CD4-positive, alpha-beta T cell treated with Interleukin-21 for 1 hour (primary cell): ENCODE data around the gene ANKRD23.

Experiments
- DNase-seq: peaks from one replicate; pipeline ENCODE4 v3.0.0-alpha.2; 2020

ANKRD23 gene

DNA sequence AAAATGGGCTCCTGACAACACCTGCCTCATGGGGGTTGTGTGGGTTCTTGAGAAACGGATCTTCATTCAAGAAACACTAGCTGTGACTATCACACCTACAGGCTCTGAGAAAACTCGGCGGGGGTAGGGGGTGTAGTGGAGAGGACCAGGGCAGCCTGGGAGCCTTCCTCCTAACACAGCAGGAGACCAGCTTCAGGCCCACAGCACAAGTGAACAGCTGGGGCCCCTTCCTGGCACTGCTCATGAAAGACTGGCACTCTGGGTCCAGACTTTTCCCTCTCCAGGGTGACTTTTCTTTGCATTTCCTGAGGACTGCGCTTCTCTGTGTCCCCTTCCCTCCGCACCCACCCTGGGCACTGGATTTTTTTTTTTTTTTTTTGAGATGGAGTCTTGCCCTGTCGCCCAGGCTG is 33.2 kb upstream of the ANKRD23 start:
- DNase-seq, result no peak

DNA sequence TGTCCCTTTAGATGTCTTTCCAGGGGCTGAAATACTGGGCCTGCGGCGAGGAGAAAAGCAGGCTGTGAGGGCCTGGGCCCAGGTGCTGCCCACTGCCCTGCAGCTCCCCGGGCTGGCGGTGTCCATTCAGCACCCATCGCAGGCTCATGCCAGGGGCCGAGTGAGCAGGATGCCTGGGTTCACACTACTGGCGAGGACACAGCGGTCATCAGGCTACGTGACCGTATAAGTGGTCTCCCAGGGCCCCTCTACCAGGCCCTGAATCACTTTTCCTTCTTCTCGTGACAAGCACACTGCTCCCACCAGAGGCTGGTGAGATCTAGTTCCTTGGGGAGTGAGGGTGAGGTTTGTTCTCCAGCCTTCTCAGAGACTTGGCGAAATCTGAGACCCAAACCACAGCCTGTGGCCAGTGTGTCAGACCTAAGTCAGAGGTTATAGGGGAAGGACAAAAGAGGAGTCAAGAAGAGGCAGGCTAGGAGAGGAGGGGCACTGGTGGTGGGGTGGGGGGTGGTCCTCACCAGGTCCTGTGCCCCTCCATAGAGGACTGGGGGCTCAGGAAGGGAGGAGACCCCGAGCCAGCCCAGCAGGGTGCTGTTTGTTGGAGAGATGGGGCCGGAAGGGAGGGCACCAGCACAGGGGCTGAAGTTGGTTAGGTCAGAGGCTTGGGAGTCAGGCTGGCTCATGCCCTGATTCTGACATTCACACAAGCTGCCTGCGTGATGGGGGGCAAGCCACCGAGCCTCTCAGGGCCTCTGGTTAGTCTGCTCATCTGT is 32.6 kb upstream of the ANKRD23 start:
- DNase-seq, result no peak

DNA sequence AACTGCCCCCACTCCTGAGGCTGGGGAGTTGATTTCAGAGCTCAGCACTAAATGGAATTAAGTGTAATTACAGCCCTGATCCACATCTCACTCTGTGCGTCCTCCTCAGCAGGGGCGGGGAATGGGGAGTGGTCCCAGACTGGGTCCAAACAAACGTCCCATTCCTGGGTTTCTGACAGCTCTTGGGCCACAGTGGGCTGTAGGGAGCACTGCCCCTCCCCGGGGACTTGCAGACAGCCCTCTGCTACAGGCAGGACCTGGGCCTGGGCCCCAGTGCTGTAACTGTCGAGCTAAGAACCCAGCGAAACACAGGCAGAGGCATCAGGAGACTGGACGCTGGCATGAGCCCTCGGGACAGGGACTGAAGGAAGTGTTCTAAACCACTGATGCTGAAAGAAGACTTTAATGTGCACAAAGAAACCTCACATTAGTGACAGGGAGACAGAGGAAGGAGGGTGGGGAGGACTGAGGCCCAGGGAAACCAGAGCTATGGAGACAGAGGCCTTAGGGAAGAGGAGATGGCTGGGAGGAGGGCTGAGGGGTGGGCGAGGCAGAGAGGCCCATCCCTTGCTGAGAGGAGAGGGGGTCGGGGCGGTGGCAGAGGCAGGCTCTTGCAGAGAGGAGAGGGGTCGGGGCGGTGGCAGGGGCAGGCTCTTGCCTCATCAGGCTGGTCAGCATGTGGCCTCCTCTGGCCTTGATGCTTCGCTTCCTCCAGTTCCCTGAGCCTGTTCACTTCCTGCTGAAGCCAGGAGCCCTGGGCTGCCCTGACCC is 31.9 kb upstream of the ANKRD23 start:
- DNase-seq, result no peak

DNA sequence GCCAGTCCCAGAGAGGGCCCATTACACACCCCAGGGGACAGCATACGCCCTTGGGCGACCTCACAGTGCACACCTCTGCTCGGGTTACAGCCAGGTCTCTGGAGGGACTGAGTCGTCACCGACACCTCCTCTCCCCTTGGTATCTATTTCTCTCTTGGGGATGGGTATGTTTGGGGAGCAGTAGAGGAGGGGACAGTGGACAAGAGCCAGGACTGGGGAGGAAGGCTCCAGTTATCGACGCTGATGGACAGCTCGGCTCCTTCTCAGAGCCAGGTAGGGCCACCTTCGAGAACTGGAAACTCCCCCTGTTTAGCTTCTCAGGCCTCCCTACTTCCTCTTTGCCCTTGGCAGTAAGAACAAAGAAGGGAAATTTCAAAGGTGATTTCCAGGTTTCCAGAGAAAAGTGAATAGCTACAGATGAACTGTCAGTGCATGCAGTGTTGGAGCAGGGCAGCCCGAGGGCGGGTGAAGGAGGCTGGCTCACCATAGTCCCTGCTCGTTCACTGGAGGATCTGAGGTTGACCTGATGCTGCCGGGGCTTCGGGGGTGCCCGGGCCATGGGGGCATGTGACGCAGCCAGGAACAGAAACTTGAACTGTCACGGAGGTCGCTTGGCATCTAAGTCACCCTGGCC is 30.5 kb upstream of the ANKRD23 start:
- DNase-seq, result peak; percentile 31

DNA sequence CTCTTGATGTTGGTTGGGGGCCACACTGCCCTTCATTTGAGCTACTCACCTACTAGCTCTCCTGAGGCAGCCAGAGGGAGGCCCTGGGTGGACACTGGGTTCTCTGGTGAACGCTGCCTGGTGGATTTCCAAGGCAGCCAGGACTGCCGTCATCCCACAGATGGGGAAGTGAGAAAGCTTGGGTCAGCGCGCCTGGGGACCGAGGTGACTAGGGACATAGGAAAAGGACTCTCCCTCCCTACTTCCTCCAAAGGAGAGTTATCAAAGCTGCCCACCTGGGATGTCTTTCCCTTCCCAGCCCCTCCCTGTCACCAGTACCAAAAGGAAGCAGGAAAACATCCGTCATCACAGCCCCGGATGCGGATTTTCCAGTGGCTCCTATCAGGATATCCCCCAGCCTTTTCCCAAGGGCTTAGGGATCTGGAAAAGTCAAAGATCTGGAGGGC is 29.9 kb upstream of the ANKRD23 start:
- no peak for DNase-seq

DNA sequence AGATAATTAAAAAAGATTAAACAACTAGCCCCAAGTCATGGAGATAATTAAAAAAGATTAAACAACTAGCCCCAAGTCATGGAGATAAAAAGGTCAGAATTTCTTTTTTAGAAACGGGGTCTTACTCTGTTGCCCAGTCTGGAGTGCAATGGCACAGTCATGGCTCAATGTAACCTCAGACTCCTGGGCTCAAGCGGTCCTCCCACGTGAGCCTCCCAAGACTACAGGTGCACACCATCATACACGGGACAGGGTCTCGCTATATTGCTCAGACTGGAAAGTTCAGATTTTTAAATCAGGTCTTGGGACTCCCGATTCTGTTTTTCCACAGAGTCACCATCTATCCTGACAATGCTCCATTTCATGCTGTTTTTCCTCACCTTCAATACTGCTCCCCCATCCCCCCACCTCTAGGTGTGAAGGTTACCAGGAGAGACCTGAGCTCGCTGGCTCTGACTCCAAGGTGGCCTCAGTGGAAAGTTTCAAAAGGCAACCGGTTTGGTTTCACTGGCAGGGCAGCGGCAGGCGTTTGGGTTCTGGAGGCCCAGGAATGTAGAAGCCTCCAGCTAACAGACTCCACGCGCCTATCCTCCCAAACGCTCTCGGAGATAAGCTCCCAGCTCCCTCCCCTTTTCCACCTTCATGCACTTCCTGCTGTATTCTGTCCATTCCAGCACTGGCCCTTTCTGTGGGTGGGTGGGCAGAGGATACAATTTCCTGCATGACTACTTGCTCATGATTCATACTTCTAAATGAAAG is 28.9 kb upstream of the ANKRD23 start:
- DNase-seq, result no peak

DNA sequence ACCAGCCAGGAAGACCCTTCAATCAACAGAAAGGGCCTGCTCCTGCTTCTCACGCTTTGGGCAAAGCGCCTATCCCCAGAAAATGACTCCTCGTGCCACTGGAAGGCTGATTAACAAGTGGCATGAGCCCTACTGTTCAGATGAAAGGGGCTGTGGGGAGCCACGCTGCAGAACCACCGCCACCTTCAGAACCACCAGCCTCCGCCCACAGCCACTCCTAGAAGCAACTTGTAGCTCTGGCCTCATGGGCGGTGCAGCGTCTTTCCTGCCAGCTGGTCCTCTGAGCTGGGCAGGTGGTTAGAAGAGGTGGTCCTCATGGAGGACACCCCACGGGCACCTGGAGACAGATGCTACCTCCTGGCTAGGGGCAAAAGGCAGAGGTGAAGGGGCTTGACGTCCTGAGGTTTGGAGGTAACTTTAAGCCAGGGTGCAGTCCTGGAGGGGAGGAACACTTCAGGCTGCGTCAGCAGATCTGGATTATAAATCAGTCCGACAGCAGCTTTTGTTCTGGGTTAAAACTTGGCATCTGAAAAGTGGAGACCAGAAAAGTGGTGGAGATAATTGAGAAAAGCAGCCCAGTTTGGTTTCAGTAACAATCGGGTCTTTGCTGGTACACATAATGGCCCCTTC is 26.9 kb upstream of the ANKRD23 start:
- DNase-seq, result peak; percentile 69

DNA sequence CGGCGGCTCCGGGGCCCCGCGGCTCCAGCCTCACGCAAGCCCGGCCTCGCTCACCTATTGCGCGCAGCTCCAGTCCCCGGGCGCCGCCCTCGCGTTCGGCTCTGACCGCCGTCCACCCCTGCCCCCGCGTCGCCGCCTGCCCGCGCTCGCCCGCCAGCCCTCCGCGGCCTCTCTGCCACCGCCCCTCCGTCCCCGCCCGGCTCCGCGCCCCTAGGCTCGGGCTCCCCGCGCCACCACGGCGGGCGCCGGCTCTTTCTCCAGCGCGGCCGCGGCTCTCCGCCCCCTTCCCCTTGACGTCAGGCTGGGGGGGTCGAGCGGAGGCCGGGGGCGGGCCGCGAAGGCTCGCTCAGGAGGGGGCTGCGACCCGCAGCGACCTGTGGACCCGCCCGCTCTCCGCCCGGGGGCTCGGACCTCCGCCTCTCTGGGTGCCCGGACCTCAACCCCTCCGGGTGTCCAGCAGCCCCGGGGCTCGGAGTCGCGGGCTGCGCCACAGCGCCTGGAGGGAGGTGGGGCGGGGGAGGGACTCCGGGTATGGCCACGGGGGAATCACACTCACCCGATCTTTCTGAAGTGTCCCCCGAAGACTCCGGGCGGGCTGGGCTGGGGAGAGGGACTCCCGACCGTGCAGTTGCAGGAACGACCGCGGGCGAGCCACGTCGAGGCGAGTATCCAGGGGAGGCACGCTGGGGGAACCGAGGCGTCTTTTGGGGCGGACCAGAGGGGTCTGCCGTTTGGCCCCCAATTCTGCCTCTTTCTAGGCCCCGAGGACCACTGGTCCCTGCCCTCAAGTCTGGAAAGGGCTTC is 26.2 kb upstream of the ANKRD23 start, which contains the start of gene SEMA4C:
SEMA4C (minus strand) TSS at position 259 of the 804 bp plus-strand sequence. CDS start 2,194 bp downstream, outside the sequence.
- DNase-seq, result peak; percentile 66

DNA sequence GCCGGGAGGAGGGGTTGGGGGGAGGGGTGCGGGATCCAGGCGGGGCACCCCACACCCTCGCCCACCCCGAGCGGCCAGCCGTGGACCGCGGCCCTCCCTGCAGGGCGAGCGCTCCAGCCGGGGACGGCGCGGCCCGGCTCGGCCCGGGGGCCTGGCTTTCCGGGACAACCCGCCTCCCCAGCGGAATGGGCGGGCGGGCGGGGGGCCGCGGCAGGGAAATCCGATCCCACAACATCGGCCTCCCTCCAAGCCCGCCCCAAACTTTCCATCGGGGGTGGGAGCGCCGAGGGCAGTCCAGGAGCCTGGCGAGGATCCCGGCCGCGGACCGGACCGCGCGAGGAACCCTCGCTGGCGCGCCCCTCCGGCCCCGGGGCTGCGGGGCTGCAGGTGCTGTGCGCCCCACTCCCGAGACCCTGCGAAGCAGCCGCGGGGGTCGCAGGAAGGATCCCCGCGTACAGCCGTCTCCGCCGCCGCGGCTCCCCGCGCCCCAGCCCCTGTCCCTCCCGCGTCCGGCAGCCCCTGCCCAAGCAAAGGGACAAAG is 25.5 kb upstream of the ANKRD23 start:
- no peak for DNase-seq

DNA sequence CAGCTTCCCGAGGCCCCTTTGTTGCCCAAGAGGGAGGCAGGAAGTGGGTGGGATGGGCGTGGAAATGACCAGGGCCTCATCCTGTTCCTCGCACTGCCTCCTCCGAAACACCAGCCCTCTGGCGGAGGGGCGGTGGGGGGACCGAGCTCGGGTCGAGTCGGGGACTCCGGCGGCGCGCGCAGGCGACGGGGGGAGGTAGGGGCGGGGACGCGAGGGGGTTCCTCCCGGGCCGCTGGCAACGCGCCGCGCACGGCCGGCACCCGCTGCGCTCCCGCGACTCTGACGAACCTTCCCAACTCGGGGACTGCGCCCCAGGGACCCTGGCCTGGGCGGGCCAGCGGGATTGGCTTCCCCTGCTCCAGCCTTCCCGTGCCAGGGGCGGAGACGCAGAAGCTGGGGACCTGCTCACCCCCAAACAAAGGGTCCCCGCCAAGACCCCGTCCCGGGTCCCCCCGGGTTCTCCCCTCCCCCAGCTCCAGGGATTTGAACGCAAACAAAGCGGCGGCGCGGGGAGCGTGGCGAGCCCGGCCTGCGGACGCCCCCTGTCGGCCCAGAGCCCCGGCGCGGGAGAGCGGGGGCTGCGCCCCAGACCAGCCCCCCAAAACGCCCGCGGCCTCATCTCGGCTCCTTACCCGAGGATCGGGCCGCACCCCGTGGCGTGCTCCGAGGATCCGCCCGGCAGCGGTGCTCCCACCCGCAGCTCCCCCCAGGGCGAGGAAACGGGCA is 24.9 kb upstream of the ANKRD23 start:
- DNase-seq, result peak; percentile 68

DNA sequence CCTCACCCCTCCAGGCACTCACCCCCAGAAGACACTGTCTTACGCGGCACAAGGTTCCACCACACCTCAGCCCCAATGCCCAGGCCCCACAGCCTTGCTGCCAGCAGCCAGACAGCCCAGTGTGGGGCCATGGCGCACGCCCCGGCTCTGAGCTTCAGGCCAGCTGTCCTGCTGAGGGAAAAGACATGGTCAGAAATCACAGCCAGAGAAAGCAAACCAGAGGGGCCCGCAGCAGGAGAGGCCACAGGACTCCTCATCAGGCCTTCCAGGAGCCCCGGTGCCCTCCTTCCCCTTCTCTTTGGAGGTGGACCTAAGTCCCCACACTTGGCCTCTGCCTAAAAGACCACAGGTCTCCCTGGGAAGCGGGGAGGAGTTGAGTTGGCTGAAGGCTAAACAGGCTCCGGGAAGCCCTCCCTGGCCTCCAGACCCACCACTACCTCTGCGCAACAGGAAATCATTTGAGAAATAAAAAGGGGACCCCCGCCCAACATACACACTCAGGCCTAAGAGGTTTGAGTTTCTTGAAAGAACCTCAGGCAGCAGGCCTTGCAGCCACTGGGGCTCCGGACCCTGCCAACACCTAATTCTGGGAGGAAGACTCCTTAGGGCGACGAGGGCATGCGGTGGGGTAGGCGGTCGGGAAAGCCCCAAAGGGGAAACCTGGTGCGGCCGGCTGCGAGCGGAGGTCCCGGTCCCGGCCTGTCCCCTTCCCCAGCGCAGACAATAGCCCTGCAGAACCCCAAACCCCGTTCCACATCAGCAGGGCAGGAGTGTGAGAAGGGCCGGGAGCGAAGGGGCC is 24.1 kb upstream of the ANKRD23 start:
- DNase-seq, result peak; percentile 53

DNA sequence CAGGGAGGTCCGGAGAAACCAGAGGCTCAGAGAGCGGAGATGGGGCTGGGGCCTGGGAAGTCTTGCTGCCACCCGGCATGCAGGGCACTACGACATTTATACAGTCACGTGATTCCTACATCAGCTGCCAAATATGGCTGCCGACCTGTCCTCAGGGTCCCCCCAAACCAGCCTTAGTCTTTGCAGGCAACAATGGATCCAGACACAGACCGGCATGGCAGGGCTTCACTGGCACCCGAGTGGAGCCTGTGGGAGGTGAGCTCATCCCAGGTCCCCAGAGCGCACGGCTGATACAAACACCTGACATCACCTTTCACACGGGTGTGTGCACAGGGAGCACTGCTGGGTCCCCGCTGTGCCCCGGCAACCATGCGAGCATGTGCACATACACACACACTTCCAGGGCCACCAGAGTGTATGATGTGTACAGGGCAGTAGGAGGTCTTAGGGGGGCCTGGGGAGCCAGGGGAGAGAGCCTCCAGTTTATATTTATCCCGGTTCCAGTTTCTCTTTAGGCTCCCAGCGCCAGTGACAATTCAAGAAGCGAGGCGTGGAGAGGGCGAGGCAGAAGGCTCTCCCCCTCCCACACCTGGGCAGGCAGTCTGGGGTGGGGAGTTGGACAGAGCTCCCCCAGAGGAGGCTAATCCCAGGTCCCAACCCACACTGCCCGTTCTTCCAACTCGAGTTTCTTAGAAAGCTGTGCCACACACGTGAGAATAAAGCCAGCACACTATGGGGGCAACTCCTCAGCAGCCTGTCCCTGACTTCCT is 23.4 kb upstream of the ANKRD23 start:
- no peak for DNase-seq

DNA sequence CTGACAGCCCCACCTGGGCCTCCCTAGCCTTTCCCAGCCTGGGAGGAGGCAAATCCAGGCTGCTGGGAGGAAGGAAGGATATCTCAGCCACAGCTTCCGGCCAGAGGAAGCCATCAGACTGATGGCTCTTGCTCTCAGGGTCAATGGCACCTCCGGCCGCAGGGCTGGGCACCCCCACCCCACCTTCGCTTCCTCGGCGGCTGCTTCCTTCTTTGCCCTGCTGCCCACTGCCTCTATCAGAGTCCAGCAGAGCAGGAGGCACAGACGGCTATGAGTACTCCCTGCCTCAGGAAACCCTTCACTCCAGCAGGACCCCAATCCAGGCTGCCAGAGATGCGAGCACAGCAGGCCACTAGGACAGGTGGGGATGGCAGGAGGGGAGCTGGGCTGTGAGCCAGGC is 22.8 kb upstream of the ANKRD23 start:
- DNase-seq, result no peak

DNA sequence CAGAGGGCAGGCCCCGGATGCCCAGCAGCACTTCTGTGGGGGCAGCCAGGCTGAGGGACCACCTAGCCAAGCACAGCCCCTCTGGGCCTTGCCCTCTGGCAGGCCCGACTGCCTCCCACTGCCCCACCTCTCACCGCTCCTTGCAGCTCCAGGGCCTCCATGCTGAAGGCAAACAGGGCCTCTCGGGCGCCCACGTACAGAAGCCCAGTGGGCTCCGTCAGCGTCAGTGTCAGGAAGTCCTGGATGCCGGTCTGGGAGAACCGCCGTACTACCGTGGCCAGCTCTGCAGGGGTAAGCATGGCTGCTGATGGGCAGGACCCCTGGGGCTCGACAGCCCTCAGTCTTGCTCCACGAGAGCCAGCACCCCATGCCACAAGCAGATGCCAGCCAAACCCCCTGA is 22.3 kb upstream of the ANKRD23 start:
- no peak for DNase-seq

DNA sequence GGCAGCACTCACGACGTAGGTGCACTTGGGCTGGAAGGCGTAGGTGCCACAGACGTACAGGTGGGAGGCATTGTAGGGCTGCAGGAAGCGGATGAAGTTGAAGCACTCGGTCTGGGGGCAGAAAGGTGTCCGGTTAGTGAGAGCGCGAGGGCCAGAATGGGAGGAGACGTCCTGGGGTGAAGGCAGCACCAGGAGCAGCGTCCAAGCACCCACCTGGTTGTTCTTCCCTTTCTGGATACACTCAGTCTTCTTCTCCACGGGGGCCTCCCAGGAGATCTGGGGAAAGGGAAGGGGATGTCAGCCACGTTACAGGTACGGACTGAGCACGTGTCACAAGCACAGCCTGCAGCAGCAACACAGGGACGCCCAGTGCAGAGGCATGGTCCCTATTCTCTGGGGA is 21.8 kb upstream of the ANKRD23 start:
- no peak for DNase-seq

DNA sequence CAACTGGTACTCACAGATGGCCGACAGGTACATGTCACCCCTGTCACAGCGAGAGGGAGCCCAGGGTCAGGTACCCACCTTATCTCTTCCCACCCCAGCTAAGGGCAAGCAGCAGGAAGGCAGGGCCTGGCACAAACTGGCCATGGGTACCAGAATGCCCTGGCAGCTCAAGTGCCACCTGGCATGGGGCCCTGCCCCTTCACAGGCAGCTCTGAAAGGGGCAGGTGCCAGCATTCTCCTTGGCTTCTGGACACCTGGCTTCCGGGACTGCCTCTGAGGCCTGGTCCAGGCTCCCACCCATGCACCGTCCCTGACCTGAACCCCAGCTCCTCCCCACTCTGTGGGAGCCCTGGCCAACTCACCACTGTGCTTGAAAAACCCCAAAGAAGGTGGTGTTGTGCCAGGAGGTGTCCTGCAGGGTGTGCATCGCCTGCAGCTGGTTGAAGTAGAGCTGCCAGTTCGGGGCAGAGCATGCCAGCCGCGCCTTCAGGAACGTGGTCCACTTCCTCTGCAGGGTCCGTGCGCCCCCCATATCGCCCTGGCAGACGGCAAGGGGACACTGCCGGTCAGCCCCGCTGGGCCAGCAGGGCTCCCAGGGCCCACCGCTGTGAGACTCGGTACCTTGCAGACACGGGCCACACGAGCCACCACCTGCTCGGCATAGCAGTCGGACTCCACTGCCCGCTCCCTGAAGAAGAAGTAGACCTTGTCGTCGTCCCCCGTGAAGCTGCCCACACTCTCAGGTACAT is 20.7 kb upstream of the ANKRD23 start:
- no peak for DNase-seq

DNA sequence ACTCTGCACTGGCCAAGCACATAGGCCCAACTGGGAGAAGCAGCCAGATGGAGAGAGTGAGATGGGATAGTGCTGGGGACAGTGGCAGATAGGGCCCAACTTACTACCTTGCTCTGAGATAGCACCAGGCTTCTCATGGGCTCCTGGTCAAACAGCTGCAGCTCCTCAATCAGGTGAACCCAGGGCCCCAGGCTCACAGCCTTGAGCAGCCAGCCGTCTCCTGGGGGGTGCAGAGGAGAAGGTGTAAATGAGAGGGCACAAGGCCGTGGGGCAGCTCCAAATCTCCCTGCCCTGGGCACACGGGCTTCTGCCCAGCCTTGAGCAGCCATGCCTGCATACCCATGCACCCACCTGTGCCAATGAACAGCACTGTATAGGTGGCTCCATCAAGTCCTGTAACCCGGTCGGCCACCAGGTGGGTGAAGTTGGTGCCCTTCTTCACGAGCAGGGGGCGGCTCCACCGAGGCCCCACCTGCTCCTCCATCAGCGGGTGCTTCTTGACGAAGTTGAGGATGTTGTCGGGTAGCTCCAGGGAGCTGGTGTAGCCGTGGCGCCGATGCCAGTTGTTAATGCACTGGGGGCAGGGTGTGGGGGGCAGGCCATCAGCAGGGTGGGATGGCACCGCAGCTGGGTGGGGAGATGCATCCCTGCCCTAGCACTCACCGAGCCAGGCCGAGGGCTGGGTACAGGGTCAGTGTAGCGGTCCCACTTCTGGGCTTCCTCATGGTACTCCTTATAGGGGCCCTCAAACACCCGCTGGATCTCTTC is 19.9 kb upstream of the ANKRD23 start:
- DNase-seq, result no peak
